ENCODE data around the gene ZNF322.
A peak's percentile ranks its signal among the peaks of the same experiment; 100 is the strongest.

The ZNF322 gene

GRCh38 chr6:26623339-26623859, 36.1 kb downstream of the ZNF322 start:
- H3K4me3 ChIP-seq (ENCODE audit: low read depth, low read length) = no peak overlapping the region
- DNase-seq (ENCODE audit: low read depth) = no peak

GRCh38 chr6:26613689-26614683, 45.6 kb downstream of the ZNF322 start:
- no peak for DNase-seq (ENCODE audit: low read depth)
- H3K4me3 ChIP-seq (ENCODE audit: low read depth, low read length) = peak overlapping the region; percentile 13

- DNase-seq (ENCODE audit: low read depth) = no peak
- H3K4me3 ChIP-seq (ENCODE audit: low read depth, low read length) = no peak overlapping the region
Measured at GRCh38 chr6:26613201-26613600, 46.3 kb downstream of the ZNF322 start.

GRCh38 chr6:26611599-26611998, 47.9 kb downstream of the ZNF322 start:
- no peak overlapping the region for H3K4me3 ChIP-seq (ENCODE audit: low read depth, low read length)
- DNase-seq (ENCODE audit: low read depth) = no peak

- DNase-seq (ENCODE audit: low read depth) = no peak
- no peak overlapping the region for H3K4me3 ChIP-seq (ENCODE audit: low read depth, low read length)
Measured at GRCh38 chr6:26609463-26609862, 50.1 kb downstream of the ZNF322 start.

- H3K4me3 ChIP-seq (ENCODE audit: low read depth, low read length) = peak overlapping the region; percentile 33
- DNase-seq (ENCODE audit: low read depth) = no peak
Measured at GRCh38 chr6:26607434-26608230, 51.9 kb downstream of the ZNF322 start.

- H3K4me3 ChIP-seq (ENCODE audit: low read depth, low read length) = no peak overlapping the region
- no peak for DNase-seq (ENCODE audit: low read depth)
Measured at GRCh38 chr6:26604797-26605196, 54.7 kb downstream of the ZNF322 start.

GRCh38 chr6:26604026-26604425, 55.5 kb downstream of the ZNF322 start:
- no peak for DNase-seq (ENCODE audit: low read depth)
- H3K4me3 ChIP-seq (ENCODE audit: low read depth, low read length) = no peak overlapping the region

GRCh38 chr6:26602262-26602661, 57.3 kb downstream of the ZNF322 start:
- DNase-seq (ENCODE audit: low read depth) = no peak
- no peak overlapping the region for H3K4me3 ChIP-seq (ENCODE audit: low read depth, low read length)

GRCh38 chr6:26600759-26601158, 58.8 kb downstream of the ZNF322 start:
- H3K4me3 ChIP-seq (ENCODE audit: low read depth, low read length) = no peak overlapping the region
- no peak for DNase-seq (ENCODE audit: low read depth)

GRCh38 chr6:26599591-26599990, 60.0 kb downstream of the ZNF322 start:
- no peak overlapping the region for H3K4me3 ChIP-seq (ENCODE audit: low read depth, low read length)
- no peak for DNase-seq (ENCODE audit: low read depth)

- no peak overlapping the region for H3K4me3 ChIP-seq (ENCODE audit: low read depth, low read length)
- no peak for DNase-seq (ENCODE audit: low read depth)
Measured at GRCh38 chr6:26599134-26599533, 60.4 kb downstream of the ZNF322 start.

GRCh38 chr6:26598267-26598666, 61.3 kb downstream of the ZNF322 start:
- no peak for DNase-seq (ENCODE audit: low read depth)
- peak overlapping the region; percentile 99 for H3K4me3 ChIP-seq (ENCODE audit: low read depth, low read length)

- DNase-seq (ENCODE audit: low read depth) = no peak
- H3K4me3 ChIP-seq (ENCODE audit: low read depth, low read length) = peak overlapping the region; percentile 99
Measured at GRCh38 chr6:26597821-26598220, 61.7 kb downstream of the ZNF322 start.

- DNase-seq (ENCODE audit: low read depth) = no peak
- H3K4me3 ChIP-seq (ENCODE audit: low read depth, low read length) = peak overlapping the region; percentile 99
Measured at GRCh38 chr6:26597389-26597766, 62.2 kb downstream of the ZNF322 start.

GRCh38 chr6:26596579-26597388, 62.8 kb downstream of the ZNF322 start, which contains the start of gene ABT1:
ABT1 (plus strand) TSS chr6:26596953; CDS start chr6:26596983, 30 bp downstream.
- H3K4me3 ChIP-seq (ENCODE audit: low read depth, low read length) = peak within 1 kb of the TSS; percentile 99
- DNase-seq (ENCODE audit: low read depth) = peak; percentile 96

GRCh38 chr6:26595669-26596269, 63.8 kb downstream of the ZNF322 start:
- H3K4me3 ChIP-seq (ENCODE audit: low read depth, low read length) = peak overlapping the region; percentile 99
- no peak for DNase-seq (ENCODE audit: low read depth)

- DNase-seq (ENCODE audit: low read depth) = no peak
- peak overlapping the region; percentile 99 for H3K4me3 ChIP-seq (ENCODE audit: low read depth, low read length)
Measured at GRCh38 chr6:26594730-26595632, 64.6 kb downstream of the ZNF322 start.

Data from skeletal muscle cell (primary cell).